SJSA1 (cell line): ENCODE measurements around the gene IL15RA. TPM values are rescaled to one million over a fixed set of nuclear protein-coding genes. Genes with fewer than 3 reads are reported as not detected.
"Not testable (repeated sequence)": the region's sequence is repeated elsewhere in the genome, so short reads cannot be mapped to it uniquely, and the experiment has no call there.

ENCODE experiments used
- DNase-seq, 2 experiments: peaks; one replicate each; pipeline ENCODE4 v3.0.0-alpha.2; 2015 to 2020; ENCODE audit warnings: low spot score in 2 of 2, low read depth in 1 of 2
- H3K27ac ChIP-seq: fragments of 250-450 bp; sonication (Bioruptor Pico); 2 replicates; pipeline ENCODE4 v1.5.1; 2020; ENCODE audit warnings: mild to moderate bottlenecking, moderate library complexity
- H3K27me3 ChIP-seq: fragments of 250-450 bp; sonication (Bioruptor Pico); replicated peaks from 2 replicates; pipeline ENCODE4 v1.5.1; 2020; ENCODE audit warnings: mild to moderate bottlenecking, moderate library complexity
- H3K36me3 ChIP-seq: fragments of 250-450 bp; sonication (Bioruptor Pico); 2 replicates; pipeline ENCODE4 v1.5.1; 2020; ENCODE audit warnings: mild to moderate bottlenecking
- H3K4me1 ChIP-seq: fragments of 250-450 bp; sonication (Bioruptor Pico); replicated peaks from 2 replicates; pipeline ENCODE4 v1.6.1; 2021; ENCODE audit warnings: mild to moderate bottlenecking
- H3K4me3 ChIP-seq: fragments of 250-450 bp; sonication (Bioruptor Pico); 2 replicates; pipeline ENCODE4 v1.5.1; 2020; ENCODE audit warnings: mild to moderate bottlenecking
- H3K9me3 ChIP-seq: fragments of 250-450 bp; sonication (Bioruptor Pico); replicated peaks from 2 replicates; pipeline ENCODE4 v1.5.1; 2020; ENCODE audit warnings: mild to moderate bottlenecking
- total RNA-seq: library from RNA; depleted of rRNA; stranded (reverse); fragments of >200 nt; shearing (Covaris generic); gene quantifications from 2 replicates; pipeline ENCODE4 v1.2.3, GENCODE V29; 2014

IL15RA gene
- total RNA-seq, 1 experiment from 2014 or later: 1.1 TPM

GRCh38 chr10:5932345-5932744, 45.0 kb downstream of the IL15RA start:
- Histone ChIP-seq H3K27ac (no peak overlapping the region), H3K36me3 (peaks cover 77% of the 10 kb centered on the region), H3K27me3 (no peaks in the 10 kb centered on the region), H3K4me1 (no peaks in the 10 kb centered on the region), H3K9me3 (no peaks in the 10 kb centered on the region), H3K4me3 (no peak overlapping the region)
- no peak for DNase-seq

GRCh38 chr10:5930272-5930671, 47.1 kb downstream of the IL15RA start:
- H3K4me3 ChIP-seq: no peak overlapping the region
- no peaks in the 10 kb centered on the region for H3K27me3 ChIP-seq
- peaks cover 77% of the 10 kb centered on the region for H3K36me3 ChIP-seq
- H3K9me3 ChIP-seq: no peaks in the 10 kb centered on the region
- no peaks in the 10 kb centered on the region for H3K4me1 ChIP-seq
- no peak for DNase-seq
- H3K27ac ChIP-seq: no peak overlapping the region

DNA sequence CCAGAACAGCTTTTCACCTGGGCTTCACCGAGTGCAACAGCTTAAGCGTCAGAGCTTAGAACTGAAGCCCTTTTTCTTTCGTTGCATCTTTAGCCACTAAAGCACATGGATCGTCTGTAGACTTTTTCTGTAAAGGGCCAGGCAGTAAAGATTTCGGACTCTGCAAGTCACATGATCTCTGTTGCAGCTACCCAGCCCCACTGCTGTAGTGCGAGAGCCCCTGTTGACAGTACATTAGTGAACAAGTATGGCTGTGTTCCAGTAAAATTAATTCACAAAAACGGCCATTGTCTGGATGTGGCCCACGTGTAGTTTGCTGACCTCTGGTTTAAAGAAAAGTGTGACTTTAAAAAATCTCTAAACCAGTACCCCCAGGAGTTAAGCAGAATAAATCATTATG, 47.9 kb downstream of the IL15RA start:
- H3K36me3 ChIP-seq: peaks cover 79% of the 10 kb centered on the region
- H3K9me3 ChIP-seq: no peaks in the 10 kb centered on the region
- no peak overlapping the region for H3K27ac ChIP-seq
- no peaks in the 10 kb centered on the region for H3K4me1 ChIP-seq
- no peak overlapping the region for H3K4me3 ChIP-seq
- no peak for DNase-seq
- no peaks in the 10 kb centered on the region for H3K27me3 ChIP-seq

- no peak for DNase-seq
- Histone ChIP-seq H3K27ac (no peak overlapping the region), H3K27me3 (no peaks in the 10 kb centered on the region), H3K36me3 (peaks cover 91% of the 10 kb centered on the region), H3K4me3 (no peak overlapping the region), H3K9me3 (no peaks in the 10 kb centered on the region), H3K4me1 (no peaks in the 10 kb centered on the region)
These were observed 50.0 kb downstream of the IL15RA start for GRCh38 chr10:5927306-5927705.

DNA sequence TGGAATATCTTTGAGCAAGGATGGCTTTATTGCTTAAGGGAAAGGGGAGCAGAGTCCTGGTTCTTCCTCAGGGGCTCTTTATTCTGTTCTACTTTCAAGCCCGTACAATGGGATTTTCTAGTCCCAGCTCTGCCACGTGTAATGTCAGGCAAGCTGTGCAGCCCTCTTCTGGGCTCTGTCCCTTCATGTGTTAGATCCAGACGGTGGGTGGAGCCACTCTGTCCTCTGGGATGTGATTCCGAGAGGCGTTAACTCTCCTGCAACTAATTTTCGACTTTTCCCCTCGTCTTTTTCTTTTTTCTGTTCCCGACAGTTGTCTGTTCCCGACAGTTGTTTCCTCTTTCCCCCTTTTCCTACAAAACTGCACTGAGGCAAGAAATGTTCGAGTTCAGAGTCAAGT, 52.5 kb downstream of the IL15RA start:
- Histone ChIP-seq H3K9me3 (no peaks in the 10 kb centered on the region), H3K36me3 (peaks cover 93% of the 10 kb centered on the region), H3K27ac (no peak overlapping the region), H3K27me3 (no peaks in the 10 kb centered on the region), H3K4me3 (no peak overlapping the region), H3K4me1 (no peaks in the 10 kb centered on the region)
- DNase-seq: no peak

DNA sequence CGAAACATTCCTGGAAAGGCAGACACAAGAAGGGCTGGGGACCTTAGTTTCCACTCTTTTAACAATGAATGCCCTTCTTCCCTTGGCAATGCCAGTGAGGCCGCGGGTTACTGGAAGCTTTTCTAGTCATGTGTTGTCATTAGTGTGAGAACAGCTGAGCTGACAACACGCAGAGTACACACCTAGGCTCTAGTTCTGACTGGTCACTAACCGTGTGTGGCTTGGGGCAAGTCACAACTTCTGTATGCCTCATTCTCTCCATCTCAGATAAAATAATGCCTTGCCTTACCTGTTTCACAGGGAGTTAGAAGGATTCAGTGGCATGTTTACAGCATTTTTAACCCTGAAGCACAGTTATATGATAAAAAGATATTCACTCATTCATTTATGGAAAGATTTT, 55.6 kb downstream of the IL15RA start:
- H3K36me3 ChIP-seq: peaks cover 92% of the 10 kb centered on the region
- H3K4me1 ChIP-seq: no peaks in the 10 kb centered on the region
- H3K27me3 ChIP-seq: no peaks in the 10 kb centered on the region
- H3K4me3 ChIP-seq: no peak overlapping the region
- no peak for DNase-seq
- no peaks in the 10 kb centered on the region for H3K9me3 ChIP-seq
- H3K27ac ChIP-seq: no peak overlapping the region

DNA sequence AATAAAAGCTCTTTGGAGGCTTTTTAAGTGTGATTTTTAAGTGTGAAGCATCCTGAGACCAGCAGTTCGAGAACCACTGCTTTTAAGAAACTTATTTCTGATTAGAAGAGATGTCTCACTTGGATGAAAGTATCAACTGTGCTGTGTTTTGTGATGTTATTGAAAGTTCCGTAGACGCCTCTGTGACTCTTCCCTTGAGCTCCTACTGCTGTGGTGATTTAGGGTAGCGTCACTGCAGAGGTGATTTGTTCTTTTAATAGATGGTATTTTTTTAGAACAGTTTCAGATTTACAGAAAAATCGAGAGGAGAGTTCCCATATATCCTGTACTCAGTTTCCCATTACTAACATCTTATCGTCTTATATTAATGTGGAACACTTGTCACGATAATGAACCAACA, 57.8 kb downstream of the IL15RA start:
- no peaks in the 10 kb centered on the region for H3K4me1 ChIP-seq
- H3K27ac ChIP-seq: no peak overlapping the region
- peaks cover 88% of the 10 kb centered on the region for H3K36me3 ChIP-seq
- no peaks in the 10 kb centered on the region for H3K9me3 ChIP-seq
- no peak overlapping the region for H3K4me3 ChIP-seq
- DNase-seq: no peak
- no peaks in the 10 kb centered on the region for H3K27me3 ChIP-seq

- Histone ChIP-seq H3K27ac (no peak overlapping the region), H3K4me3 (no peak overlapping the region), H3K4me1 (no peaks in the 10 kb centered on the region), H3K9me3 (no peaks in the 10 kb centered on the region), H3K36me3 (peaks cover 88% of the 10 kb centered on the region), H3K27me3 (no peaks in the 10 kb centered on the region)
- no peak for DNase-seq
These were observed 58.6 kb downstream of the IL15RA start for GRCh38 chr10:5918763-5919162.

GRCh38 chr10:5917305-5917704, 60.0 kb downstream of the IL15RA start:
- Histone ChIP-seq H3K27ac (no peak overlapping the region), H3K4me3 (no peak overlapping the region), H3K9me3 (no peaks in the 10 kb centered on the region), H3K27me3 (no peaks in the 10 kb centered on the region), H3K4me1 (no peaks in the 10 kb centered on the region), H3K36me3 (peaks cover 86% of the 10 kb centered on the region)
- DNase-seq: no peak

GRCh38 chr10:5915451-5915850, 61.9 kb downstream of the IL15RA start:
- Histone ChIP-seq H3K4me1 (no peaks in the 10 kb centered on the region), H3K9me3 (no peaks in the 10 kb centered on the region), H3K27me3 (no peaks in the 10 kb centered on the region), H3K4me3 (no peak overlapping the region), H3K27ac (no peak overlapping the region), H3K36me3 (peaks cover 86% of the 10 kb centered on the region)
- no peak for DNase-seq

GRCh38 chr10:5913736-5914135, 63.6 kb downstream of the IL15RA start:
- no peak overlapping the region for H3K4me3 ChIP-seq
- H3K36me3 ChIP-seq: peaks cover 89% of the 10 kb centered on the region
- no peaks in the 10 kb centered on the region for H3K27me3 ChIP-seq
- H3K27ac ChIP-seq: no peak overlapping the region
- DNase-seq: no peak
- H3K9me3 ChIP-seq: no peaks in the 10 kb centered on the region
- no peaks in the 10 kb centered on the region for H3K4me1 ChIP-seq

DNA sequence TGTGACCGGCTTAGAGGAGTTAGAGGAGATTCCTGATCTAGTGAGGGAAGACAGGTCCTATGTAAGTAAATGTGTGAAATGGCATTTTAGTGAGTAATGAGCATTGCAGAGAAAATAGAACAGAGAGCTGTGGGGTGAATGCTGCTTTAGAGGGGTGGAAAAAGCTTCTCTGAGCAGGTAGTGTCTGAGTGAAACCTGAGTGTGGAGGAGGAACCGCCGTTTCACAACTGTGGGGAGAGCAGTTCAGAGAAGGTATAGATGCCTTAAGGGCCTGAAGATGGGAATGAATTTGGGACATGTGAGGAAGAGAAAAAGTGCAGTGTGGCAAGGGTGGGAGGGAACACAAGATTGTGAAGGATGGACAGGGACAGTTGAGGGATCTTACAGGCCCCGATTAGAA, 65.7 kb downstream of the IL15RA start:
- Histone ChIP-seq H3K27ac (no peak overlapping the region), H3K36me3 (peaks cover 85% of the 10 kb centered on the region), H3K4me3 (no peak overlapping the region), H3K27me3 (no peaks in the 10 kb centered on the region), H3K4me1 (no peaks in the 10 kb centered on the region), H3K9me3 (no peaks in the 10 kb centered on the region)
- DNase-seq: no peak

- Histone ChIP-seq H3K9me3 (no peaks in the 10 kb centered on the region), H3K36me3 (peaks cover 86% of the 10 kb centered on the region), H3K4me3 (no peak overlapping the region), H3K4me1 (no peaks in the 10 kb centered on the region), H3K27ac (no peak overlapping the region), H3K27me3 (no peaks in the 10 kb centered on the region)
- no peak for DNase-seq
These were observed 66.8 kb downstream of the IL15RA start for GRCh38 chr10:5910323-5911100.

DNA sequence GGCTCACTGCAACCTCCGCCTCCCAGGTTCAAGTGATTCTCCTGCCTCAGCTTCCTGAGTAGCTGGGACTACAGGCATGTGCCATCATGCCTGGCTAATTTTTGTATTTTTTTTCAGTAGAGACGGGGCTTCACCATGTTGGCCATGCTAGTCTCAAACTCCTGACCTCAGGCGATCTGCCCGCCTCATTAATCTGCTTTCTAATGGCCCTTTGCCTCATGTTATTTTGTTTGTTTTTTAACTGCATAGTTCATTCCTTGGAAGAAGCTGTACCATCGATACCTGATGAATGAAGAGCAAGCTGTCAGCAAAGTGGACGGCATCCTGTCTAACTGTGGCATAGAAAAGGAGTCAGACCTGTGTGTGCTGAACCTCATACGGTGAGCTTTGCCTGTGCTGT, 68.7 kb downstream of the IL15RA start:
- not testable (repeated sequence) for H3K4me3 ChIP-seq, H3K27me3 ChIP-seq, H3K9me3 ChIP-seq, H3K27ac ChIP-seq, DNase-seq, H3K4me1 ChIP-seq
- H3K36me3 ChIP-seq: peaks cover 68% of the 10 kb centered on the region

- no peak overlapping the region for H3K27ac ChIP-seq
- DNase-seq: no peak
These were observed 70.7 kb downstream of the IL15RA start for GRCh38 chr10:5906651-5907050.

More at GRCh38 chr10:5906651-5907050, 70.7 kb downstream of the IL15RA start:
- Histone ChIP-seq H3K27me3 (no peaks in the 10 kb centered on the region), H3K9me3 (no peaks in the 10 kb centered on the region), H3K4me1 (no peaks in the 10 kb centered on the region), H3K4me3 (no peak overlapping the region), H3K36me3 (peaks cover 52% of the 10 kb centered on the region)
